ENCODE results near the gene TFF1.

GRCh38 chr21:42406201-42406621 lies 39.9 kb upstream of the TFF1 start:
- no peak for TF ChIP-seq POLR2AphosphoS5 (IDR thresholded peaks at IDR 0.05)
- TF ChIP-seq, protein P1, sequence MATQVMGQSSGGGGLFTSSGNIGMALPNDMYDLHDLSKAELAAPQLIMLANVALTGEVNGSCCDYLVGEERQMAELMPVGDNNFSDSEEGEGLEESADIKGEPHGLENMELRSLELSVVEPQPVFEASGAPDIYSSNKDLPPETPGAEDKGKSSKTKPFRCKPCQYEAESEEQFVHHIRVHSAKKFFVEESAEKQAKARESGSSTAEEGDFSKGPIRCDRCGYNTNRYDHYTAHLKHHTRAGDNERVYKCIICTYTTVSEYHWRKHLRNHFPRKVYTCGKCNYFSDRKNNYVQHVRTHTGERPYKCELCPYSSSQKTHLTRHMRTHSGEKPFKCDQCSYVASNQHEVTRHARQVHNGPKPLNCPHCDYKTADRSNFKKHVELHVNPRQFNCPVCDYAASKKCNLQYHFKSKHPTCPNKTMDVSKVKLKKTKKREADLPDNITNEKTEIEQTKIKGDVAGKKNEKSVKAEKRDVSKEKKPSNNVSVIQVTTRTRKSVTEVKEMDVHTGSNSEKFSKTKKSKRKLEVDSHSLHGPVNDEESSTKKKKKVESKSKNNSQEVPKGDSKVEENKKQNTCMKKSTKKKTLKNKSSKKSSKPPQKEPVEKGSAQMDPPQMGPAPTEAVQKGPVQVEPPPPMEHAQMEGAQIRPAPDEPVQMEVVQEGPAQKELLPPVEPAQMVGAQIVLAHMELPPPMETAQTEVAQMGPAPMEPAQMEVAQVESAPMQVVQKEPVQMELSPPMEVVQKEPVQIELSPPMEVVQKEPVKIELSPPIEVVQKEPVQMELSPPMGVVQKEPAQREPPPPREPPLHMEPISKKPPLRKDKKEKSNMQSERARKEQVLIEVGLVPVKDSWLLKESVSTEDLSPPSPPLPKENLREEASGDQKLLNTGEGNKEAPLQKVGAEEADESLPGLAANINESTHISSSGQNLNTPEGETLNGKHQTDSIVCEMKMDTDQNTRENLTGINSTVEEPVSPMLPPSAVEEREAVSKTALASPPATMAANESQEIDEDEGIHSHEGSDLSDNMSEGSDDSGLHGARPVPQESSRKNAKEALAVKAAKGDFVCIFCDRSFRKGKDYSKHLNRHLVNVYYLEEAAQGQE (IDR thresholded peaks at IDR 0.05; ENCODE audit: borderline replicate concordance), result no peak

Data from neural cell (in vitro differentiated cells).